Hepatocyte (in vitro differentiated cells): ENCODE results near the gene KIAA1958. TPM values are rescaled to one million over a fixed set of nuclear protein-coding genes. Genes with fewer than 3 reads are reported as not detected.

Experiments used
- DNase-seq: peaks from one replicate; pipeline ENCODE4 v3.0.0-alpha.2; 2016; ENCODE audit warnings: low spot score
- H2AFZ ChIP-seq: fragments of 200-600 bp; sonication (generic); 2 replicates; pipeline ENCODE4 v1.6.0; 2016; ENCODE audit warnings: antibody characterized with exemption, mild to moderate bottlenecking
- H3K27ac ChIP-seq: fragments of 200-600 bp; sonication (generic); 2 replicates; pipeline ENCODE4 v1.5.1; 2016; ENCODE audit warnings: mild to moderate bottlenecking
- H3K27me3 ChIP-seq: fragments of 200-600 bp; sonication (generic); 2 replicates; pipeline ENCODE4 v1.6.1; 2016
- H3K36me3 ChIP-seq: fragments of 200-600 bp; sonication (generic); replicated peaks from 2 replicates; pipeline ENCODE4 v1.5.1; 2016; ENCODE audit warnings: low read depth; ENCODE audit not compliant: insufficient read depth
- H3K4me1 ChIP-seq: fragments of 200-600 bp; sonication (generic); 2 replicates; pipeline ENCODE4 v1.5.1; 2016; ENCODE audit warnings: mild to moderate bottlenecking, moderate library complexity; ENCODE audit not compliant: insufficient read depth
- H3K4me2 ChIP-seq: fragments of 200-600 bp; sonication (generic); 2 replicates; pipeline ENCODE4 v1.6.0; 2016
- H3K4me3 ChIP-seq: fragments of 200-600 bp; sonication (generic); 2 replicates; pipeline ENCODE4 v1.5.1; 2016; ENCODE audit warnings: mild to moderate bottlenecking
- H3K79me2 ChIP-seq: fragments of 200-600 bp; sonication (generic); 2 replicates; pipeline ENCODE4 v1.6.0; 2017; ENCODE audit warnings: mild to moderate bottlenecking
- H3K9me2 ChIP-seq: fragments of 200-600 bp; sonication (generic); replicated peaks from 2 replicates; pipeline ENCODE4 v1.6.0; 2017; ENCODE audit warnings: mild to moderate bottlenecking; ENCODE audit not compliant: insufficient read depth
- H3K9me3 ChIP-seq: fragments of 200-600 bp; sonication (generic); 2 replicates; pipeline ENCODE4 v1.5.1; 2016; ENCODE audit warnings: low read depth, mild to moderate bottlenecking
- H4K20me1 ChIP-seq: fragments of 200-600 bp; sonication (generic); 2 replicates; pipeline ENCODE4 v1.6.0; 2016; ENCODE audit warnings: mild to moderate bottlenecking; ENCODE audit not compliant: insufficient read depth, poor library complexity, severe bottlenecking
- CTCF ChIP-seq: fragments of 200-600 bp; sonication (generic); IDR thresholded peaks from 2 replicates; pipeline ENCODE4 v1.5.1; 2016; ENCODE audit warnings: antibody characterized with exemption, mild to moderate bottlenecking; ENCODE audit not compliant: poor library complexity
- EZH2 ChIP-seq: fragments of 200-600 bp; sonication (generic); IDR thresholded peaks from 2 replicates; pipeline ENCODE4 v1.6.1; 2016; ENCODE audit warnings: antibody characterized with exemption, mild to moderate bottlenecking, borderline replicate concordance
- EZH2phosphoT487 ChIP-seq: fragments of 200-600 bp; sonication (generic); IDR thresholded peaks from one replicate; pipeline ENCODE4 v1.6.1; 2018; ENCODE audit warnings: antibody characterized with exemption, mild to moderate bottlenecking, low read depth, moderate library complexity; ENCODE audit not compliant: unreplicated experiment, severe bottlenecking
- WGBS: methylation state at CpG from one replicate; pipeline ENCODE4 v1.1.6; 2016; ENCODE audit warnings: low lambda C conversion rate; ENCODE audit errors: missing lambda C conversion rate; 5-methylcytosine and 5-hydroxymethylcytosine counted together
- polyA plus RNA-seq: library from polyadenylated mRNA; unstranded; fragments of >200 nt; fragmentation: Nextera tagmentation; extraction: Ambion mirVana; gene quantifications from 2 replicates; pipeline ENCODE4 v1.2.1, GENCODE V29; 2016
- total RNA-seq: library from RNA; depleted of rRNA; stranded (reverse); fragments of >200 nt; gene quantifications from 2 replicates; pipeline ENCODE4 v1.2.3, GENCODE V29; 2014

Gene KIAA1958
- total and polyA plus RNA-seq, 2 experiments from 2014 or later: 3.5 to 10.1 TPM

- WGBS: 93% methylated on average over 4 of the region's 4 CpGs
- Histone ChIP-seq H3K27ac (no peak overlapping the region), H4K20me1 (no peaks in the 10 kb centered on the region), H3K4me2 (no peak overlapping the region), H3K9me3 (no peaks in the 10 kb centered on the region), H2AFZ (no peak overlapping the region), H3K4me3 (no peak overlapping the region), H3K27me3 (no peaks in the 10 kb centered on the region), H3K36me3 (no peaks in the 10 kb centered on the region), H3K9me2 (no peaks in the 10 kb centered on the region), H3K4me1 (no peaks in the 10 kb centered on the region), H3K79me2 (peaks cover 82% of the 10 kb centered on the region)
- TF ChIP-seq EZH2 (no peak), CTCF (no peak), EZH2phosphoT487 (no peak)
- no peak for DNase-seq
Observed at GRCh38 chr9:112540800-112541199, 54.2 kb downstream of the KIAA1958 start.

- no peak overlapping the region for H2AFZ ChIP-seq
Observed at GRCh38 chr9:112541685-112542084, 55.1 kb downstream of the KIAA1958 start.

GRCh38 chr9:112542593-112543292 is 56.1 kb downstream of the KIAA1958 start:
- Histone ChIP-seq H3K9me3 (no peaks in the 10 kb centered on the region), H2AFZ (no peak overlapping the region), H3K79me2 (peaks cover 72% of the 10 kb centered on the region), H3K4me2 (no peak overlapping the region), H3K27ac (no peak overlapping the region), H3K36me3 (no peaks in the 10 kb centered on the region), H3K4me3 (no peak overlapping the region), H3K4me1 (no peaks in the 10 kb centered on the region), H4K20me1 (no peaks in the 10 kb centered on the region), H3K27me3 (no peaks in the 10 kb centered on the region), H3K9me2 (no peaks in the 10 kb centered on the region)
- DNase-seq: no peak
- 75% methylated on average over 1 of the region's 1 CpG for WGBS
- TF ChIP-seq CTCF: no peak
- TF ChIP-seq EZH2phosphoT487: no peak
- TF ChIP-seq EZH2: no peak

More at GRCh38 chr9:112541685-112542084, 55.1 kb downstream of the KIAA1958 start:
- H3K79me2 ChIP-seq: peaks cover 82% of the 10 kb centered on the region
- WGBS: 71% methylated on average over 7 of the region's 7 CpGs
- TF ChIP-seq CTCF (no peak), EZH2phosphoT487 (no peak), EZH2 (no peak)
- no peaks in the 10 kb centered on the region for H3K4me1 ChIP-seq
- H3K27ac ChIP-seq: no peak overlapping the region
- H4K20me1 ChIP-seq: no peaks in the 10 kb centered on the region
- no peaks in the 10 kb centered on the region for H3K9me3 ChIP-seq
- DNase-seq: no peak
- no peak overlapping the region for H3K4me2 ChIP-seq
- H3K36me3 ChIP-seq: no peaks in the 10 kb centered on the region
- no peaks in the 10 kb centered on the region for H3K9me2 ChIP-seq
- H3K27me3 ChIP-seq: no peaks in the 10 kb centered on the region
- H3K4me3 ChIP-seq: no peak overlapping the region
